Osteoblast (primary cell): ENCODE measurements around the gene PRB4. TPM values are rescaled to one million over a fixed set of nuclear protein-coding genes. Genes with fewer than 3 reads are reported as not detected.

ENCODE experiments used
- DNase-seq: peaks from one replicate; pipeline ENCODE4 v3.0.0; 2011; ENCODE audit warnings: low spot score, mixed read lengths; ENCODE audit not compliant: insufficient read length; ENCODE audit errors: missing footprints
- H2AFZ ChIP-seq: 2 replicates; pipeline ENCODE4 v1.6.0; 2011; ENCODE audit warnings: mild to moderate bottlenecking, low read length
- H3K27ac ChIP-seq: 2 replicates; pipeline ENCODE4 v1.5.1; 2011; ENCODE audit warnings: mild to moderate bottlenecking, low read depth, low read length, moderate library complexity
- H3K27me3 ChIP-seq: 2 replicates; pipeline ENCODE4 v1.6.0; 2012; ENCODE audit warnings: mild to moderate bottlenecking, control low read depth, inconsistent platforms, low read length, moderate library complexity; ENCODE audit not compliant: insufficient read depth
- H3K36me3 ChIP-seq: 2 replicates; pipeline ENCODE4 v1.5.1; 2011; ENCODE audit warnings: mild to moderate bottlenecking, low read length, control low read depth, moderate library complexity; ENCODE audit not compliant: insufficient read depth
- H3K4me1 ChIP-seq: 2 replicates; pipeline ENCODE4 v1.5.1; 2011; ENCODE audit warnings: mild to moderate bottlenecking, low read length, control low read depth, moderate library complexity; ENCODE audit not compliant: insufficient read depth
- H3K4me2 ChIP-seq: 2 replicates; pipeline ENCODE4 v1.6.0; 2011; ENCODE audit warnings: mild to moderate bottlenecking, low read length; ENCODE audit not compliant: insufficient read depth
- H3K4me3 ChIP-seq: fragments of 200-600 bp; sonication (generic); 3 replicates; pipeline ENCODE4 v1.5.1; 2012; ENCODE audit warnings: mild to moderate bottlenecking, low read length, inconsistent platforms; ENCODE audit not compliant: insufficient read depth
- H3K79me2 ChIP-seq: 2 replicates; pipeline ENCODE4 v1.6.0; 2012; ENCODE audit warnings: mild to moderate bottlenecking, low read length, control low read depth, inconsistent platforms; ENCODE audit not compliant: insufficient read depth
- H3K9me3 ChIP-seq: 2 replicates; pipeline ENCODE4 v1.5.1; 2011; ENCODE audit warnings: low read depth, low read length, control low read depth
- H4K20me1 ChIP-seq: 2 replicates; pipeline ENCODE4 v1.6.0; 2012; ENCODE audit warnings: mild to moderate bottlenecking, low read length, control low read depth; ENCODE audit not compliant: insufficient read depth
- CTCF ChIP-seq: IDR thresholded peaks from 2 replicates; pipeline ENCODE4 v1.5.1; 2011; ENCODE audit warnings: mild to moderate bottlenecking, low read depth, low read length, moderate library complexity; ENCODE audit errors: extremely low read depth
- total RNA-seq: library from RNA; depleted of rRNA; stranded (reverse); fragments of >200 nt; gene quantifications from 2 replicates; pipeline ENCODE4 v1.2.3, GENCODE V29; 2012

The PRB4 gene
- total RNA-seq, 1 donor = not detected

- no peaks in the 10 kb centered on the region for H3K36me3 ChIP-seq
- H3K4me2 ChIP-seq = no peak overlapping the region
- no peaks in the 10 kb centered on the region for H3K4me1 ChIP-seq
- H3K27ac ChIP-seq = no peak overlapping the region
- H3K4me3 ChIP-seq = no peak overlapping the region
- H3K27me3 ChIP-seq = no peaks in the 10 kb centered on the region
- TF ChIP-seq CTCF = no peak
- H3K9me3 ChIP-seq = no peaks in the 10 kb centered on the region
- no peaks in the 10 kb centered on the region for H4K20me1 ChIP-seq
- H3K79me2 ChIP-seq = no peaks in the 10 kb centered on the region
- no peak for DNase-seq
- no peak overlapping the region for H2AFZ ChIP-seq
Measured at GRCh38 chr12:11344500-11344899, 34.3 kb upstream of the PRB4 start.

- DNase-seq = no peak
- TF ChIP-seq CTCF = no peak
Measured at GRCh38 chr12:11324426-11324825, 14.2 kb upstream of the PRB4 start.

GRCh38 chr12:11321980-11322379 is 11.7 kb upstream of the PRB4 start:
- Histone ChIP-seq H3K79me2 (no peaks in the 10 kb centered on the region), H4K20me1 (no peaks in the 10 kb centered on the region), H2AFZ (no peak overlapping the region), H3K4me3 (no peak overlapping the region), H3K4me1 (no peaks in the 10 kb centered on the region), H3K9me3 (no peaks in the 10 kb centered on the region), H3K4me2 (no peak overlapping the region), H3K36me3 (no peaks in the 10 kb centered on the region), H3K27me3 (no peaks in the 10 kb centered on the region), H3K27ac (no peak overlapping the region)
- DNase-seq = no peak
- TF ChIP-seq CTCF = no peak

More at GRCh38 chr12:11324426-11324825, 14.2 kb upstream of the PRB4 start:
- Histone ChIP-seq H3K27ac (no peak overlapping the region), H3K4me3 (no peak overlapping the region), H2AFZ (no peak overlapping the region), H3K79me2 (no peaks in the 10 kb centered on the region), H3K36me3 (no peaks in the 10 kb centered on the region), H3K9me3 (no peaks in the 10 kb centered on the region), H4K20me1 (no peaks in the 10 kb centered on the region), H3K4me2 (no peak overlapping the region), H3K4me1 (no peaks in the 10 kb centered on the region), H3K27me3 (no peaks in the 10 kb centered on the region)

- Histone ChIP-seq H2AFZ (no peak overlapping the region), H3K27ac (no peak overlapping the region), H3K27me3 (no peaks in the 10 kb centered on the region), H3K36me3 (no peaks in the 10 kb centered on the region), H3K4me3 (no peak overlapping the region), H3K9me3 (no peaks in the 10 kb centered on the region), H3K4me2 (no peak overlapping the region), H3K79me2 (no peaks in the 10 kb centered on the region), H4K20me1 (no peaks in the 10 kb centered on the region), H3K4me1 (no peaks in the 10 kb centered on the region)
- DNase-seq = no peak
- TF ChIP-seq CTCF = no peak
Measured at GRCh38 chr12:11307143-11307542, 3.1 kb downstream of the PRB4 start.
